Prostate gland (tissue), 2 donors: ENCODE results near the gene BOK. TPM values are rescaled to one million over a fixed set of nuclear protein-coding genes. Genes with fewer than 3 reads are reported as not detected.

Experiments used
- DNase-seq: peaks from one replicate; pipeline ENCODE4 v3.0.0-alpha.2; 2019; ENCODE audit warnings: low spot score
- H3K27ac ChIP-seq, 2 donors: fragments of 200-600 bp; sonication (generic); 2 replicates each; pipeline ENCODE4 v1.5.1; 2017 to 2019
- H3K27me3 ChIP-seq: fragments of 200-600 bp; sonication (generic); replicated peaks from 2 replicates; pipeline ENCODE4 v1.5.1; 2019; ENCODE audit not compliant: insufficient read depth
- H3K36me3 ChIP-seq, 2 donors: fragments of 200-600 bp; sonication (generic); 1 replicate in 1 of 2; 2 replicates in 1 of 2; pipeline versions ENCODE4 v1.5.1 to v1.8.1; 2017 to 2019
- H3K4me1 ChIP-seq: fragments of 200-600 bp; sonication (generic); replicated peaks from 2 replicates; pipeline ENCODE4 v1.5.1; 2019
- H3K4me3 ChIP-seq, 2 donors: fragments of 200-600 bp; sonication (generic); 2 replicates each; pipeline ENCODE4 v1.5.1; 2017 to 2019
- H3K9me3 ChIP-seq: fragments of 200-600 bp; sonication (generic); 2 replicates; pipeline ENCODE4 v1.5.1; 2017
- CTCF ChIP-seq, 4 experiments: fragments of 200-600 bp in 2 of 4; fragments of 450-650 bp in 2 of 4; sonication (generic) in 2 of 4; IDR thresholded peaks; 1 replicate in 3 of 4; 2 replicates in 1 of 4; pipeline ENCODE4 v1.5.1; 2016 to 2019; ENCODE audit warnings: antibody characterized with exemption in 4 of 4, mild to moderate bottlenecking in 2 of 4, moderate library complexity in 2 of 4
- POLR2A ChIP-seq: fragments of 450-650 bp; IDR thresholded peaks from one replicate; pipeline ENCODE4 v1.6.1; 2016; ENCODE audit warnings: antibody characterized with exemption, mild to moderate bottlenecking
- POLR2AphosphoS5 ChIP-seq: sonication (generic); formaldehyde crosslinking; IDR thresholded peaks from one replicate; pipeline ENCODE4 v1.6.1; 2017; ENCODE audit warnings: antibody characterized with exemption
- WGBS: methylation state at CpG from one replicate; pipeline ENCODE4 v1.1.5; 2018; 5-methylcytosine and 5-hydroxymethylcytosine counted together
- intact Hi-C: fragments of 100-400 bp; cut with DNase I; formaldehyde crosslinking; loops from one replicate; pipeline ENCODE4 v1.14.2; 2022
- total RNA-seq, 2 donors: library from RNA; depleted of rRNA; stranded (reverse); fragments of >200 nt; gene quantifications; one replicate each; pipeline ENCODE4 v1.1.0, GENCODE V29; 2016

Gene BOK
- total RNA-seq, 2 donors from 2014 or later = 58.3 to 91.6 TPM

GRCh38 chr2:241559323-241560161 is 997 bp downstream of the BOK start:
- peak overlapping the region; percentile 70 to 80 for H3K27ac ChIP-seq
- peak; percentile 27 for DNase-seq
- H3K4me1 ChIP-seq = peaks cover 40% of the 10 kb centered on the region

GRCh38 chr2:241560162-241560882 is 1.8 kb downstream of the BOK start:
- Histone ChIP-seq H3K27me3 (no peaks in the 10 kb centered on the region), H3K27ac (peak overlapping the region; percentile 70 to 80), H3K4me3 (peak overlapping the region; percentile 49 to 74), H3K4me1 (peaks cover 48% of the 10 kb centered on the region), H3K9me3 (no peaks in the 10 kb centered on the region), H3K36me3 (no peaks in the 10 kb centered on the region)
- WGBS = 58% methylated on average over 18 of the region's 18 CpGs
- DNase-seq = no peak
- TF ChIP-seq CTCF (IDR thresholded peaks at IDR 0.05) = no peak
- TF ChIP-seq POLR2A = no peak
- no peak for TF ChIP-seq POLR2AphosphoS5
- intact Hi-C loops = no loop called here

More at GRCh38 chr2:241559323-241560161, 997 bp downstream of the BOK start:
- TF ChIP-seq POLR2A (no peak), POLR2AphosphoS5 (peak; percentile 20)
- Histone ChIP-seq H3K9me3 (no peaks in the 10 kb centered on the region), H3K36me3 (no peaks in the 10 kb centered on the region), H3K4me3 (peak overlapping the region; percentile 49 to 74), H3K27me3 (no peaks in the 10 kb centered on the region)
- intact Hi-C loops = no loop called here
- 3% methylated on average over 37 of the region's 78 CpGs for WGBS

- intact Hi-C loops = no loop called here
These were observed 2.4 kb downstream of the BOK start for GRCh38 chr2:241560883-241561474.

GRCh38 chr2:241561832-241562231 is 3.3 kb downstream of the BOK start:
- H3K4me1 ChIP-seq = peaks cover 48% of the 10 kb centered on the region
- TF ChIP-seq POLR2AphosphoS5 (peak; percentile 89), CTCF (IDR thresholded peaks at IDR 0.05) (no peak), POLR2A (peak; percentile 58)
- peak; percentile 82 for DNase-seq
- intact Hi-C loops = no loop called here
- no peaks in the 10 kb centered on the region for H3K9me3 ChIP-seq
- H3K36me3 ChIP-seq = no peaks in the 10 kb centered on the region
- WGBS = 6% methylated on average over 18 of the region's 18 CpGs
- H3K27ac ChIP-seq = peak overlapping the region; percentile 42 to 80
- H3K27me3 ChIP-seq = no peaks in the 10 kb centered on the region
- no peak overlapping the region for H3K4me3 ChIP-seq

More at GRCh38 chr2:241560883-241561474, 2.4 kb downstream of the BOK start:
- peaks cover 48% of the 10 kb centered on the region for H3K4me1 ChIP-seq
- TF ChIP-seq CTCF (IDR thresholded peaks at IDR 0.05) = no peak
- TF ChIP-seq POLR2AphosphoS5 = peak; percentile 6
- 49% methylated on average over 17 of the region's 19 CpGs for WGBS
- H3K4me3 ChIP-seq = peak overlapping the region in 1 of 2 donors; percentile 74
- no peaks in the 10 kb centered on the region for H3K36me3 ChIP-seq
- H3K27me3 ChIP-seq = no peaks in the 10 kb centered on the region
- H3K9me3 ChIP-seq = no peaks in the 10 kb centered on the region
- H3K27ac ChIP-seq = peak overlapping the region; percentile 70 to 80
- DNase-seq = peak; percentile 40

- intact Hi-C loops = no loop called here
- Histone ChIP-seq H3K27me3 (no peaks in the 10 kb centered on the region), H3K9me3 (no peaks in the 10 kb centered on the region), H3K4me1 (peaks cover 48% of the 10 kb centered on the region), H3K36me3 (no peaks in the 10 kb centered on the region), H3K27ac (peak overlapping the region; percentile 42 to 80), H3K4me3 (no peak overlapping the region)
- TF ChIP-seq POLR2AphosphoS5 (no peak), CTCF (IDR thresholded peaks at IDR 0.05) (no peak), POLR2A (no peak)
- DNase-seq = no peak
- 78% methylated on average over 17 of the region's 23 CpGs for WGBS
These were observed 3.8 kb downstream of the BOK start for GRCh38 chr2:241562269-241562891.
